NCI-H82 (cell line): ENCODE results near the gene CSNK1G1.

ENCODE experiments used
- DNase-seq: peaks from one replicate; lab custom pipeline; 2025; lab: John Stamatoyannopoulos, UW

The CSNK1G1 gene

DNA sequence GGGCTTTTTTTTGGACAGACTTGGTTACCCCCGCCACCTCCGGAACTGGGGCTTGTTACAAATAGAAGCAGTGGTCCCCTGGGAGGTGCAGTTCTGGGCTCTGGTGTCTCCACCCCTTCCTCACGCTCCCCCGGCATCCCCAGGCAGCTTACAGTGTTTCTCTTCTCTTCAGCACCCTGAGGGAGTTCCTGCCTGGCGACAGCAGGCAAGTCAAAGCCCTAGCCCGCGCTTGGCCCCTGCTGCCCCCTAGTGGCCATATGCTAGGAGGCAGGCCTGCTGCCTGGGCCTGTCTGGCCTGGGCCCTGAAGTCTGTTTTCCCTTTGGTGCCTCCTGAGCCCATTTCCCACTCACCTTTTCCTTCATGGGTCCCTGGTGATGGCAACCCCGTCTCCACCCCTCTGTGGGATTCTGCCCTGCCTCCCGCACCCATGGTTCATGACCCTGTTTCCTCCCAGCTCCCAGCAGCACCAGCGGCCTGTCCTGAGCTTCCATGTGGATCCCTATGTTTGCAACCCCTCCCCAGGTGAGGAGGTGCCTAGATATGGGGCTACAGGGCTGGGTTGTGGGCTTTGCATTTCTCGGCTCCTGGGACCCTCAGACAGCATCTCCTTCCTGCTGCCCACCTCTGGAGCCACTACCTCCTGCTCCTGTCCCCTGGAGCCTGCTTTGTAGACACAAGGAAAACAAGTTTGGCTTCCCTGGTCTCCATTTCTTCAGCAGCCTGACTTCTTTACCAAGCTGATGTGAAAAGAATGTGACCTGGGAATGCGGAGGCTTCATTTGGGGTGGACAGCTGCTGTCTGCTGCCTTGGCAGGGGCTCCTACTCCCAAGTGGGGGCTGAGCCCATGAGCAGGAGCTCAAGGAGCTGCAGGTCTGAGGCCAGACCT lies 202.2 kb downstream of the CSNK1G1 start:
- DNase-seq = peak; percentile 95

DNA sequence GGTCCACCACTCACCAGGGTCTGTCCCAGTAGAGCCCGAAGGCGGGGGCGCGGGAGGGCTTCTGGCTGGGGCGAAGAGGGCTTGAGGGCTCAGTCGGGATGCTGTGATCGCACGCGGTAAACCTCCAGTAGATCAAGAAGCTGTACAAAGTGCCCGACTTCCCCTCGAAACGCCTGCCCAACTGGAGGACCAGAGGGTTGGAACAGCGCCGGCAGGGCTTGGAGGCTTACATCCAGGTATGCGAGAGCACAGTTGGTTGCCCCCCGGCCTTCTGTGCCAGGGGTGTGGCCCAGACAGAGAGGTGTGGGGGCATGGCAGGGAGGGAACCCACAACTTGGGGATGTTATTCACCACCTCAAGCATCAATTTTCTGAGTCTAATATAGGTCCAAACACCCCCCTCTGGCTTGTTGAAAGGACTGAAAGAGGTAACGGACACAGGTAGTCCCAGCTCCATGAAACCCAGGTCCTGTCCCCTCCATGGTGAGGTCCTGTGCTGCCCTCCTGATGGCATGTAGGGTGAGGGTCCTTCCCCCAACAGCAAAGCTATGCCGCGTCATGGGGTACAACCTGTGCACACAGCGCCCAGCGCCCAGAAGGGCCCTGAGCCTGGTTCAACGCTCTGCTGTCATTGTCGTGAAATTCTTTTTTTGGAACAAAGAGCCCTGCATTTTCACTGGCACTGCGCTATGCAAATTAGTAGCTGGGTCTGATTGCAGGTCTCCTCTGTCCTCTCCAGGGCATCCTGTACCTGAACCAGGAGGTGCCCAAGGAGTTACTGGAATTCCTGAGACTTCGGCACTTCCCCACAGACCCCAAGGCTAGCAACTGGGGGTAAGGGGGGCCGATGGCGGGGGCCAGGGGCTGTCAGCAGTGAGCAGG lies 203.2 kb downstream of the CSNK1G1 start:
- DNase-seq = peak; percentile 52

GRCh38 chr15:64151727-64152506 lies 204.1 kb downstream of the CSNK1G1 start, which contains the start of gene SNX22:
TSS of gene SNX22 (plus strand) at chr15:64151731. CDS start at chr15:64151776, 45 bp downstream.
- peak; percentile 61 for DNase-seq

GRCh38 chr15:64149893-64150578 lies 205.9 kb downstream of the CSNK1G1 start:
- no peak for DNase-seq

DNA sequence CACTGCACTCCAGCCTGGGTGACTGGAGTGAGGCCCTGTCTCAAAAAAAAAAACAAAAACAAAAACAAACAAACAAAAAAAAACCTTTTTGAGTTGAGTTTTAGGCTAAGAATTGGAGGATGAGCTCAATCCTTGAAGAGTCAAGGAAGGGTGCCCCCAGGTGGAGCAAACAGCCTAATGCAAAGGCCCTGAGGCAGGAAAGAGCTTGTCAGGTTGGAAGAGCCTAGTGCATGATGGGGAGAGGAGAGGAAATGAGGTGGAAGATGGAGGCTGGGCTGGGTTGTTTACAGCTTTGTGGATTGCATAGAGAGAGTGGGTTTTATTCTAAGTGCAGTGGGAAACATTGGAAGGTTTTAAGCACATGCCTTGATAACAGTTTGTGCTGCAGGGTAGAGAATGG lies 206.5 kb downstream of the CSNK1G1 start:
- peak; percentile 62 for DNase-seq

DNA sequence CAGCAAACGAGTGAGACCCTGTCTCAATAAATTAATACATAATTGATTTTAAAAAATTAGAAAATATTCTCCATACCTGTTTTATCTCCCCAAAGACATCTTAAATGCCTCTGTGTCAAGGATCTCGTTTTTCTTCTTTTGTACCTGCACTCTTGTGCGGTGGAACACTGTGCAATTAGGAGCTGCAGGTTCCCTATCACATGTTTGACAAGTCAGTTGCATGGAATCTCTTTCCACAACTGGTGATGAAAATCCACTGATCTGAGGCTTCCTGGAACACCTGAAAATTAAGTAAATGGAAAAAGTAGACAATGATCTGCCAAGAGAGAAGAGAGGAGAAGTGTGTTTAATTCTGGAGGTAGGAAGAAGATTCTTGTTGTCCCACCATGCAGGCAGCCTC lies 207.4 kb downstream of the CSNK1G1 start:
- DNase-seq = no peak

- DNase-seq = no peak
These were observed 207.8 kb downstream of the CSNK1G1 start for GRCh38 chr15:64148168-64148567.

- no peak for DNase-seq
These were observed 208.9 kb downstream of the CSNK1G1 start for GRCh38 chr15:64146885-64147681.

DNA sequence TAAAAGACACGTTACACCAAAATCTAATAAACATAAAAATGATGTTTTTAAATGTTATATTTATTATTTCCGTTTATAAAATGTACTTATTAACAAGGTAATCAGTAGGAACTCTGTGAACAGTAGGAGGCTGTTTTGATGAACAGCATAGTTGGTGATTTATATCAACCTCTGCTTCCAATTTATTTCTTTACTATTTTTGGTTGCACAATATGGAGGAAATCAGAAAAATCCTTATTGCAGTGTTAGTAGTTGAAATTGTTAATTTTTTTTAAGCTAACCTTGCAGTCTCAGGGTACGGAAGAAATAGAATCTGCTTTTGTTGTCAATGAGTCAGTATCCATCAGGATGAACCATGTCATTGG lies 209.5 kb downstream of the CSNK1G1 start:
- no peak for DNase-seq

- no peak for DNase-seq
These were observed 209.9 kb downstream of the CSNK1G1 start for GRCh38 chr15:64146041-64146440.

DNA sequence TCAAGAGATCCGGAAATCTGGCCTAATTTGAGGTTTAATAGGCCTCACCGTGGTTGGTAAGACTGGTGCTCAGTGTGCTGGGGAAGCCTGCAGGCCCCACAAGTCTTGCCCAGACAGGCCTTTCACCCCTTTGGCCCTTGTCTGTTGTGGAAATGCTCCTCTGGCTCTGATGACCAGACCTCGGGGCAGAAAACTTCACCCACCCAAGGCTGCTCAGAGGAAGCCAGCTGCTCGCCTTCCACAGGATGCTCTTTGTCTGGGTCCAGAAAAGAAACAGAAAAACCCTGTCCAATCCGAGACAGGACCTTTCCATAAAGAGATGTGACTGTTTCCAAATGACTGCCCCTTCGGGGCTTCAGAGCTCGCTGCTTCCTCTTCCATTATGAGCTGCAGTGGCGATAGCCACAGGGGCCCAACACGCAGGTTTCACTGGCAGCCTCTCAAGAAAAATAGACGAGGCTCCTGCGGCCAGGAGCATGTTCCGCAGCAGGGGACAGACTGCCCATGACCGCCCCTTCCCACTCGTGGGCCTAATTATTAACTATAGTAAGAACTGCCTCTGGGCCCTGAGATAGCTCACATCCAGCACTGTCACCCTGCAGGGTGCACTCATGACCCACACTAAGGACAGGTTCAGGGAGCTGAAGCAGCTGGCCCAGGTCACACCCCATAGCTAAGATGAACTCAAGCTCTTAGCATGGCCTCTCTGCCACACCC lies 211.2 kb downstream of the CSNK1G1 start:
- no peak for DNase-seq

GRCh38 chr15:64144192-64144564 lies 211.8 kb downstream of the CSNK1G1 start:
- no peak for DNase-seq

DNA sequence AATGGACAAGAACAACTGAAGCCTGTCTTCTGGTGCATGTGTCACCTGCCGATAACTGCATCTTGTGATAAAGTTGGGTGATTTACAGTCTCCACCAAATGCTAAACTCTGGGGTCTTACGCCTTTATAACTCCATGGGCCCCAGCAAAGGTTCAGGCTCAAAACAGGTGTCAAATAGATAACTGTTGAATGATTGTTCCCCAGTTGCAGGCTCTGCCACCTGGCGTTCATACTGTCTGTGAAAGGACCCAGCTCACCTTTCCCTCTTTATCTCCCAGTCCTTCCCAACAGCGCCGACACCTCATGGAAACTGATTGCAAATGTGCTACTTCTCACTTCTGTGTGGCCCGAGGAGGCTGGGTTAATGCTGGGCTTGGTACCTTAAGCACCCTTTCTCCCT lies 212.7 kb downstream of the CSNK1G1 start:
- no peak for DNase-seq

DNA sequence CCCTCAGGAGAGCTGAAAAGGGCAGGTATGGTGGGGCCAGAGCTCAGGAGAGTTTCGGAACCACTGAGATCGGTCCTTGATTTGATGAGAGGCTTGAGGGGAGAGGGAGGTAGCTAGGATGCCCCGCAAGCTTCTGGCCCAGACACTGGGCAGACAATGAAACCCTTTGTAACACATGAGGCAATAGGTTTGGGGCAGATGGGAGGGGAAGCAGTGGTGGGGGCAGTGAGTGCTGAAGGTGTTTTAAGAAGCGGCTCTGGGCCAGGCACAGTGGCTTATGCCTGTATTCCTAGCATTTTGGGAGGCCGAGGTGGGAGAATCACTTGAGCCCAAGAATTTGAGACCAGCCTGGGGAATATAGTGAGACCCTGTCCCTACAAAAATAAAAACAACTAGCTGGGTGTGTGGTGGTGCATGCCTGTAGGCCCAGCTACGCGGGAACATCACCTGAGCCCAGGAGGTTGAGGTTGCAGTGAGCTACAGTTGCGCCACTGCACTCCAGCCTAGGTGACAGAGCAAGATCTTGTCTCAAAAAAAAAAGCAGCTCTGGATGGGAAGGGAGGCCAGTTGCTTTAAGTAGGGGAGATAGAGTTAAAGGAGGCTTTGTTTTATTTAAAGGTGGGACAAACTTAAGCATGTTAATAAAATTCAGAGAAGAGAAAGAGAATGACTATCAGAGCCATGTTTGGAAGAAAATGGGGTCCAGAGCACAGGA lies 214.0 kb downstream of the CSNK1G1 start:
- DNase-seq = no peak

DNA sequence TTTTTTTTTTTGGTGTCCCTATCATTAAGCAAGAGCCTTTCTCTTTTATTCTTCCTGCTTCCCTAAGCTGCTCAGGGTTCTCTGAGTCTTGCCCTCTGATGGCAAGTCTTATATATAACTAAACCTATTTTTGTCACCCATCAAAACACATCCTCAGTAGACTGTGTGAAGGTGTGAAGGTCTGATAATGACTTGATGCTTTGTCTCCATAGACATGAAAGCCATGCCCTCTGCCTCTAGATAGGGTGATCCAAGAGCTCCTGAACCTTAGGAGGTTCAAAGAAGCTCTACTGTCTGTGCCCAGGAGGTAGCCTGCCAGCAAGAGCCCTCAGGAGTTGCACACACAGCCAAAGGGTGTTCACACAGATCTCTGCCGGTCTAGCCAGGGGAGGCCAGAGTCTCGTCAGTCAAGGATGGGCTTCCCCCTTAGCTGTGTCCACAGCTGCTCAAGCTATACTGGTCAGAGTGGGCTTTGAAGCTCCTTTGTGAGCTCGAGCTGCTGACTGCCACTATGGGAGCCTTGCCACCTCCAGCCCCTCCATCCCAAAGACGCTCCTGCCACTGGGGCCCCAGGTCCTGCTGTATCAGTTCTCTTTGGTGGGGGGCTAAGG lies 217.5 kb downstream of the CSNK1G1 start:
- DNase-seq = no peak

GRCh38 chr15:64137226-64137833 lies 218.6 kb downstream of the CSNK1G1 start:
- no peak for DNase-seq

GRCh38 chr15:64136347-64136746 lies 219.6 kb downstream of the CSNK1G1 start:
- no peak for DNase-seq

DNA sequence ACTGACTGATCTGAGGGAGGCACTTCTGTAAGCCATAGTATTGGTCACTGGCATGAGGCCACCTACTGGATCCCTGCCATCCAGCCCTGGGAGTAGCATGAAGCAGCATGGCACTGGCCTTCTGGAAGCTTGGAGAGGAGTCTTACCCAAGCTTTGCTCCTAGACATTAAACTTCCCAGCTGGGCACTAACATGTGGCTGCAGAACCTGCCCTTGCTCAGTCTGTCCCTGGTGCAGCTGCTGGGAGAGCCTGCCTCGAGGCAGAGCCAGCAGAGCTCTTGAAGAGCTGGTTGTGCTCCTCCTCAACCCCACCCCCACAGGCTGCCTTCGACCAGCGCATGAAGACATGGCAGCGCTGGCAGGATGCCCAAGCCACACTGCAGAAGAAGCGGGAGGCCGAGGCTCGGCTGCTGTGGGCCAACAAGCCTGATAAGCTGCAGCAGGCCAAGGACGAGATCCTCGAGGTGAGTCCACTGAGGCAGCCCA lies 221.6 kb downstream of the CSNK1G1 start:
- no peak for DNase-seq
